HL-60/S4 treated with retinoic acid at 250 ng/mL for 4 days and 3 days (cell line): ENCODE results near the gene ARFGAP1.

Experiments
- in situ Hi-C: fragments of 300-500 bp; cut with MboI; formaldehyde crosslinking; loops from 2 replicates; pipeline ENCODE4 v1.7.0; 2022; ENCODE audit warnings: low sequenced_read_pairs

Gene ARFGAP1

GRCh38 chr20:63306673-63307537 lies 34.3 kb downstream of the ARFGAP1 start:
- in situ Hi-C loops, result no loop called here

GRCh38 chr20:63307538-63308217 lies 35.1 kb downstream of the ARFGAP1 start:
- in situ Hi-C loops, result no loop called here

- in situ Hi-C loops, result no loop called here
Measured at GRCh38 chr20:63308218-63308911, 35.8 kb downstream of the ARFGAP1 start.

GRCh38 chr20:63309261-63310071 lies 36.9 kb downstream of the ARFGAP1 start:
- in situ Hi-C loops, result no loop called here

GRCh38 chr20:63310265-63310991 lies 37.8 kb downstream of the ARFGAP1 start:
- in situ Hi-C loops, result no loop called here

GRCh38 chr20:63311186-63311832 lies 38.7 kb downstream of the ARFGAP1 start:
- in situ Hi-C loops, result no loop called here

GRCh38 chr20:63311833-63312243 lies 39.2 kb downstream of the ARFGAP1 start:
- in situ Hi-C loops, result no loop called here

- in situ Hi-C loops, result no loop called here
Measured at GRCh38 chr20:63312273-63312672, 39.7 kb downstream of the ARFGAP1 start.

GRCh38 chr20:63312690-63313348 lies 40.2 kb downstream of the ARFGAP1 start:
- in situ Hi-C loops, result no loop called here

GRCh38 chr20:63313349-63314014 lies 40.9 kb downstream of the ARFGAP1 start:
- in situ Hi-C loops, result no loop called here

GRCh38 chr20:63314015-63314471 lies 41.4 kb downstream of the ARFGAP1 start:
- in situ Hi-C loops, result no loop called here

- in situ Hi-C loops, result no loop called here
Measured at GRCh38 chr20:63314566-63315239, 42.1 kb downstream of the ARFGAP1 start.

- in situ Hi-C loops, result no loop called here
Measured at GRCh38 chr20:63315240-63315689, 42.7 kb downstream of the ARFGAP1 start.

- in situ Hi-C loops, result no loop called here
Measured at GRCh38 chr20:63315731-63316491, 43.3 kb downstream of the ARFGAP1 start.

- in situ Hi-C loops, result no loop called here
Measured at GRCh38 chr20:63316502-63316921, 43.9 kb downstream of the ARFGAP1 start.

GRCh38 chr20:63317061-63317460 lies 44.4 kb downstream of the ARFGAP1 start:
- in situ Hi-C loops, result no loop called here
